Dermis blood vessel endothelial cell (primary cell): ENCODE measurements around the gene SULT1C3. TPM values are rescaled to one million over a fixed set of nuclear protein-coding genes. Genes with fewer than 3 reads are reported as not detected.
A peak's percentile ranks its signal among the peaks of the same experiment; 100 is the strongest.

Experiments
- DNase-seq: peaks from one replicate; pipeline ENCODE4 v3.0.0; 2010
- total RNA-seq: library from RNA; depleted of rRNA; stranded (reverse); fragments of >200 nt; gene quantifications from 2 replicates; pipeline ENCODE4 v1.2.3, GENCODE V29; 2014

Gene SULT1C3
- total RNA-seq = not detected in 2 replicates

DNA sequence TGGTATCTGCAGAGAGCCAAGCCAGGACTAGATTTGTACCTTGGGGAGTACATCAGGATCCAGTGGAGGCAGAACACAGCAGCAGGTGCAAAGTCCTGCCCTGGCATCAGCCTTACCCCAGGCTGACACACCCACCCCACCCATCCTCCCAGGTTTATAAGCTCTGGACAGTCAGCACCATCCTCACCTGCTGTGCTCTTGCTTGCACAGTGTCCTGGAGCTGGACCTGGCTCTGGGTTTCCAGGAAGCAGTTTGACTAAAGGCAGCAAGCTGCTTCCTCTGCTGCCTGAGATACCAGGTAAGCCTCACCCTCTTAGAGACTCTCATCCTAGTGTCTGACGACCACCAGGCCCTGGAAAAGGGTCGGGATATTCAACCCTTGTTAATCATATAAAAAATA lies at the start of gene SULT1C3:
Gene SULT1C3, plus strand, starts transcription at position 183 of the 400 bp plus-strand sequence. CDS start 7,227 bp downstream, outside the sequence.
- no peak for DNase-seq

DNA sequence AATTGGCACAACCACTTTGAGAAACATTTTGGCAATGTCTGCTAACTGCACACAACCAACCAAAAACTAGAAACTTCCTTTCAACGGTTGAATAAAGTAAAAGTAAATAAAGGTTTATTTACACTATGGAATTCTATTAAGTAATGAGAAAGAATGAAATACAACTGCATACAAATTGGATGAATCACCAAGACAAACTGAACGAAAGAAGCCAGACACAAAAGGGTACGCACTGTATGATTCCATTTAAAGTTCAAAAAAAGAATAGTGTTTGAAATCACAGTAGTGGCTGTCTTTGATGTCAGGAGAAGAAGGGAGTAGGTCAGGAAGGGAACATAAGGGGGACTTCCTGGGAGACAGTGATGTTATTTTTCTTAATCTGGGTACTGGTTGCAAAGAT lies 46.5 kb upstream of the SULT1C3 start:
- no peak for DNase-seq

DNA sequence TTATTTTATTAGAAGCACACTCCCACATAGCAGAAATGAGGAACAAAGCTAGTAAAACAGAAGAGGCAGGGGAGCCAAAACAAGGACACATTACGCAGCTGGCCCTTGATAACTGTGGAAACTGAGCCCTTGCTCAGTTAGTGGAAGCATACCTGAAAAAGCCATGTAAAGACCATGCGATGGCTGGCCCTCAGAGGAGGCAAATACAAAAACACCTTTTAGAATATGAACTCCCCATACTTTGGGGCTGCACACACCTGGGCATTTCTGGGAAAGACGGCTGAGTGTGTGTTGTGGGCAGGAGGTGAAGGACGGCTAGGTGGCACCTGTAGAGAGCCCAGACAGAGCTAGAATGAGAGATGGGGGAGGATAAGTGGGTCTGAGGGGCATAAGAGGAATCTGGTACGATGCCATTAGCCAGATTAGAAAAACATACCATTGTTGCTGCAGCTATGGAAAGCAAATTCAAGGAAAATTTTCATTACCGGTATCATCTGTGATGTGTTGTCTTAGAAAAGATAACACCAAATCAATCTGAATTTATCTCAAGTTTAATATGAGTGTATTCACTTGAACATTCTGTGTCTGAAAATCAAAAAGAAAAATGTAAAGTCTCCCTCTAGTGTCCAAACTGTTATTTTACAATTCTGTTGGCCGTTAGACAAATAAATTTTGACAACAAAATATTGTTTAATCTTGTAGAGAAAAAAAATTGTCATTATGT lies 45.2 kb upstream of the SULT1C3 start:
- DNase-seq = peak; percentile 13

DNA sequence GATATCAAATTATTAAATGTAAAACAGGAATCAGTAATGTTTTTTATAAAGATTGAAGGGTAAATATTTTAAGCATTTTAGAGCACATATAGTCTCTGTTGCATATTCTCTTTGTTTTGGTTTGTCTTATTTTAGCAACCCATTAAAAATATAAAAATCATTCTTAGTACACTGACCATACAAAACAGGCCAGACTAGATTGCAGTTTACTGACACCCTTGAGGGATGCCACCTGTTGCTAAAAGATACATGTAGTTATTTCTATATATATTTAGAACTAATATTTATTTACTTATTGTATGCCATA lies 44.7 kb upstream of the SULT1C3 start:
- no peak for DNase-seq

DNA sequence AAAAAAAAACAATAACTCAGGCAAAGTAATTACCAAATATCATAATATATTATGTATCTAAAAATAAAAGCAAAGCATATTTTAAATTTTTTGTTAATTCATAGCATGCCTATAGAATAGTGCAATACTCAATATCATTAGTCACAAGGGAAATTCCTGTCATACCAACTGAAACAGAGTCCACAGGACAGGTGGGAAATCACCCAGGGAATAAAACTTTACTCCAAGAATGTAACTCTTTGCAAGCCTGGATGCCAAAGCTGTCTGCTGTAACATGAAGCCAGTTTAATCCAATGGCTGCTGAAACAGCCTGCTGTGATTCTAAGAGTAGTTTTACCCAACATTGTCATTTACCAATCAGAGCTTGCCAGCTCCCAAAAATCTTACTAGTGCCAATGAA lies 40.0 kb upstream of the SULT1C3 start:
- DNase-seq = no peak

DNA sequence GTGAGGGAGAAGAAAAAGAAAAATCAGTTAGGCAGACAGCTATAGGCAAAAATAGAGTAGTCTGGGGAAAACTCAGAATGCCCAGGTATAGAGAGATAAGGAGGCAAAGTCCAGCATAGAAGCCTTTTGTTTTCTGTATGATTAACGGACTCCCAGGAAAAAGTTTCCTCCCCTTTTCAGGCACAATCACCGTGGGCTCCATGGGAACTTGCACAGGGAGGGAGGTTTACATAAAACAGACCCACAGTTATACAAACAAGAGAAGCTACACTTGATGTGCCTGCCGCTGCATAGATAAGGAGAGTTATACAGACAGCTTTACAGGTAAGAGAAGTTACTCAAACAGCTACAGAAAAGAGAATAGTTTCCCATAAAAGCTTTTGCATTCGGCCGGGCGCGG lies 39.2 kb upstream of the SULT1C3 start:
- no peak for DNase-seq

DNA sequence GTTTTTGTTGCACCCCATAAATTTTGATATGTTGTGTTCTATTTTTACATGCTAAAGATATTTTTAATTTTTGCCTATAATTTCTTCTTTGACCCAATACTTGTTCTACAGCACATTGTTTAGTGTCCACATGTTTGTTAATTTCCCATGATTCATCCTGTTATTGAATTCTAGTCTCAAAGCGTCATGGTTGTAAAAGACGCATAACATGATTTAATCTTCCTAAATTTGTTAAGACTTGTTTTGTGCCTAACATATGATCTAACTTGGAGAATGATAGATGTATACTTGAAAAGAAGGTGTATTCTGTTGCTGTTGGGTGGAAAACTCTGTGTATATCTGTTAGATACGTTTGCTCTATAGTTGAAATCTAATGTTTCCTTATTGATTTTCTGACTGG lies 27.1 kb upstream of the SULT1C3 start:
- no peak for DNase-seq

DNA sequence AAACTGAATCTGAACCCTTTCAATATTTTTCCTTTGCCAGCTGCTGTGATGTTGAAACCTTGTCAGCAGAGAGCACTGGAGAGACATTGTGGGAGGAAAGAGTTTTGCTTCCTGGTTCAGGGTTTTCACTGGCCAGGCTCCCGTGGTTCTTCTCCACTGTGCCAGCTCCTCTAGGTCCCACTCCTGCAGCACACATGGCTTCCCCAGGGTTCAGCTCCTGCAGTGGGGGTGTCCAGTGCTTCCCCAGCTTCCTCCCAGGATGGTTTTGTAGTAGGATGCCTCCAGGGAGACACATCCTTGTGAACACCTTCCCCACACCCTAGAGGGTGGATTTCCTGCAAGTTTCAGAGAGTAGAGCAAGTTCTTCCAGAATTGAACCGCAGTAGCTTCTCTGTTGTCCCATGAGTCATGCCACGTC lies 24.0 kb upstream of the SULT1C3 start:
- peak; percentile 5 for DNase-seq

DNA sequence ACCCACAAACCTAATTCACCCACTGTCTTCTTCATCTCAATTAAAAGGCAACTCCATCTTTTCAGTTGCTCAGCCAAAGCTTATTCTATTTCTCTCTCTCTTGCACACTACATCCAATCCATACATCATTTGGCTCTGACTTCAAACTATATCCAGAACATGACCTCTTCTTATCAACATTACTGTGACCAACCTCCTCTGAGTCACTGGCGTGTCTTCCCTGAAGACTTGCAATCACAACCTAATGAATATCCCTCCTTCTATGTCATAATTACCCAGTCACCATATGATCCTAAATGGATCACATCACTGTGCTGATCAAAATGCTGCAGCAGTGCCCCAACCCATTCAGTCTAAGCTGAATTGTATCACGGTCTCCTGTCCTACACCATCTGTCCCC lies 22.6 kb upstream of the SULT1C3 start:
- no peak for DNase-seq

DNA sequence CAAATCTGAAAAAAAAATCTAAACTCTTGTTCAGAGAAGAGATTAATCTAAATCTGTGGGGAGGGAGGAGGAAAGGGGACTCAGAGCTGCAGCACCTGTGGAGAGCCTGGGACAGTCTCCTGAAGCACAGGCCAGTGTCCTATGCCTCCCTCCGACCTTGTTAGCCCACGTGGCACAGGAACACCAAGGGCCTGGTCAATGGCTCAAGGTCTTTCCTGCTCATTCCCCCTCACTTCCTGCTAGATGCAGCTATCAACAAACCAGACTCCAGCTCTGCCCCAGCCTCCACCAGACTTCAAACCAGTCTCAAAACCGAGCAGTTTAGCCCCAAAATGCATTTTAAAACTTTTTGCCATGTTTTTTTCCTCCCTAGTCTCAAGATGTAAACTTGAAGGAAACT lies 20.1 kb upstream of the SULT1C3 start:
- no peak for DNase-seq

DNA sequence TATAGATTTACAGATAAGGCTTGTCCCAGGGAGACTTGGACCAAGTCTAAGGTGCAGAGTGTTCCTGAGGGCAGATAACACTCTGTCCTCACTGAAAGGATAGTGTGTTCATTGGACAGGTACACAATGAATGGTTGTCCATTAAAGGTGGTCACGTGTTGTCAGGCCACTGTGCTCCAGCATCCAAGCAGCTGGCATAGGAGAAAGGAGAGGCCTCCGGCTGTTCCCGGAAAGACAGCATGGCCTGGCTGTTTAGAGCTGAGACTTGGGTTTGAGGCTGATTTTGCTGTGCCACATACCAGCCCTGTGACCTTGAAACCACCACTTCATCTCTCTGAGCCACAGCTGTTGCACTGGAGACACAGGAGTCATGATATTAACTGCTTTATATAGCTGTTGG lies 19.6 kb upstream of the SULT1C3 start:
- no peak for DNase-seq

DNA sequence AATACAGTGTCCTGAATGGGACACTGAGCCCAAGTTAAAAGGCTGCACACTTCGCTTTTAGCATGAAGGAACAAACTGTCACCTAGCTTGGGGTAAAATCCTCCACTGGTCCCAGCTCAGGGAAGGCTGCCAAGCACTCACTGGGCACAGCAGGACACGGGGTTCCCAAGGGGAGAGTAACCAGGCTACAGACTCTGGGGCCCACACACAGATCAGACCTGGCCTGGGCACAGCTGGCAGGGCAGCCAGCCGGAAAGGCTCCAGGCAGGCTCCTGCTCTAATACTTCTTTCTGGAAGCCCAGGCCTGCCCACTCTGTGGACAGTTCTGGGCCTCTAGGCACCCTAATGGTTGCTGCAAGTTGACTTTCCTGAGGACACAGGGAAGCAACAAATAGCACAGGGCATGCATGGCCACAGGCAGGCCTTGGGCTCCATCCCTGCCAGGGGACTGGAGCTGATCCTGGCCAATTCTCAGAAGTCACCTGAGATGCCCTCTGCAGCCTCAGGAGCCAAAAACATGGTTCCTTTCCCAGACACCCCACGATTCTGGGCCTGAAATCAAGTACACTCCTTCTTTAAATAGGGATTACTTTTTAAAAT lies 18.7 kb upstream of the SULT1C3 start:
- DNase-seq = no peak

DNA sequence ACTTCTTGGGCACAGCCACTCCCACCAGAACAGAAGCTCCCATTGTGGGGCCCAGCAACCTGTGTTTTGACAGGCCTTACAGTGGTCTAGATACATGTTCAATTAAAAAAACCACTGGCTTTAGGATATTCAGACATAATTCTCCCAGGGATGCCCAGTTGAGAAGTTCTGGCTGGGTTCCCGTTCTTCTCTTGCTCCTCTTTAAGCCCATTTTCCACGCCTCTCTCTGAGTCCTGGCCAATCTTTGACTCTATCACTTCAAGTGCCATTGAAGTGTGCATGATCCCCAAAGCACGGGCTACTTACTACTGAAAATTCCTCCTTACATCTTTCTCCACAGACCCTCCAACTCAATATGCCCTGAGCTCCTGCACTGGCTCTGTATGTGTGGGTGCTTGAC lies 17.5 kb upstream of the SULT1C3 start:
- no peak for DNase-seq

DNA sequence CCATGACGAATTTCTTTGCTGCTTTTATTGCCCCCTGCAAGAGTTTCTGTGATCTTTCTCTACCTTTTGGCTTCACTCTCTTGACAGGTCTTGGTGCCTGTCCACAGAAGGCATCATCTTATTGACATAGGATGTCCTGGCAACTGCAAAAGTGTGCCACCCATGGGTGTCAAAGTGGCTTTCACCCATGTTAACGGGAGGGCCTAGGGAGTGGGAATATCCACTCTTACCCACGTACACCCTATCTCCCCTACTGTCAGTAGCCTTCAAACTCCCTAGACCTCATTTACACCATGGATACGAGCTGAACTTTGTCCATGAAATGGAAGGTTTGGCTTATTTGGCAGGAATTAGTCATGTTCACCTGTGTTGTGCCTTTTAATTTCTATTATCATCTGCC lies 16.2 kb upstream of the SULT1C3 start:
- DNase-seq = no peak

DNA sequence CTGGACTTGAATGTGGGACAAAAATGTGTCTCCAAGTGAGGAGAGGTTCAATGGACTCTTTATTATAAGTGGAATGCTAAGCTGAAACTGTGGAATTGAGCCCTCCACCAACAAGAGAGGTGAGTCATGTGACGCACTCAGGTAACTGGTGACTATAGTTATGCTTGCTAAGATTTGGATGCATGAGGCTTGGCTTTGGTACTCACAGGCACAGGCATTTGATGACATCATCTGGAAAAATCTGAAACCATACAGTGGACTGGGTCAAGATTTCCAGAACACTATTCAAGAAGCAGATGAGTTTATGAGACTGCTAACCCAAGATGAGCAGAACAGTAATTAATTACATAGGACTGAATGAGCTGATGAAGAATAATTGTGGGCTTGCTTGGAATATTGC lies 15.7 kb upstream of the SULT1C3 start:
- DNase-seq = no peak

DNA sequence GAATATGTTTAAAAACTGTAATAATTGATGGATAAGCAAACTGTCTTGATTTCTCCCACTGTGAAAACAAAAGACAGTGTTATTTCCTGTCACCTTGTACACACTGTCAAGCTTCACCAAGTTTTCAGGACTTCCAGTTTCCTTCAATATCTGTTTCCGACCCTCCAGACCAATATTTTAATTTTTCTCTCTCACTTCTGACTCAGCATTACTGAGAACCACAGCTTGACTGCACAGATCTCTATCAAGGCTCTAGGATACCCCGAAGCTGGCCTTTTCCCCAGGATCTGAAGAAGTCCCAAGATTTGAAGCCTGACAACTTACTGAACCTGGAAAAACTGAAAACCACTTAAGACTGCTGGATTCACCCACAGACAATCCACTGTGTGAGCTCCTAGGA lies 13.2 kb upstream of the SULT1C3 start:
- DNase-seq = no peak

DNA sequence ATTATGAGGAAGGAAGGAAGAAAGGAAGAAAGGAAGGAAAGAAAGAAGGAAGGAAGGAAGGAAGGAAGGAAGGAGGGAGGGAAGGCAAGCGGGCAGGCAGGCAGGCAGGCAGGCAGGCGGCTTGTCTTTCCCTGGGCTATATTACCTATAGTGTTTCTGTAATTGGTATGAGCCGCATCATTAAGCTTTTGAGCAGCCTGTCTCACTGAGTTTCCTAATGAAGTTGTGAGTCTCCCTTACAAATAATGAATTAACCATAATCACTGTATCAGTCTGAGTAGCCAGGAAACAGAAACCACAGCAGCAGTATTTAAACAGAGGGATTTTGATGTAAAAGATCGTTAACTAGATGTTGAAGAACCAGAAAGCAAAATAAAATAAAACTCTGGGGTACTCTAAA lies 11.8 kb upstream of the SULT1C3 start:
- no peak for DNase-seq

DNA sequence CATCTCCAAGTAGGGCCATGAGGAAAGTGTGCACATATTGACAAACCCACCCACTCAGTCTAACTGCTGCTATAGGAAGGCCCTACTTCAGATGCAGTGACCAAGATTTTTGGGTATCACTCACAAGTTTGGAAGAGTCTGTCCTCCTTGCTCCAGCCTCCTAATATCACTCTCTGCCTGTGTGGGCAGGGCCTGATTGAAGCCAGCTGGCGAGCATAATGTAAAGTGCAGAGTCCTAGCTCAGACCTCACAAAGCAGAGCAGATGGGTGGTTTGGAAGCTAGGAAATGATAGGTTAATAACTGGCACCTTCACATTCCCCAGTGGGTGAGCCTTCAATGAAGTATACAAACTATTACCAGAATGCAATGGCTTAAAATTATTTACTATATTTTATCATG lies 11.2 kb upstream of the SULT1C3 start:
- no peak for DNase-seq

DNA sequence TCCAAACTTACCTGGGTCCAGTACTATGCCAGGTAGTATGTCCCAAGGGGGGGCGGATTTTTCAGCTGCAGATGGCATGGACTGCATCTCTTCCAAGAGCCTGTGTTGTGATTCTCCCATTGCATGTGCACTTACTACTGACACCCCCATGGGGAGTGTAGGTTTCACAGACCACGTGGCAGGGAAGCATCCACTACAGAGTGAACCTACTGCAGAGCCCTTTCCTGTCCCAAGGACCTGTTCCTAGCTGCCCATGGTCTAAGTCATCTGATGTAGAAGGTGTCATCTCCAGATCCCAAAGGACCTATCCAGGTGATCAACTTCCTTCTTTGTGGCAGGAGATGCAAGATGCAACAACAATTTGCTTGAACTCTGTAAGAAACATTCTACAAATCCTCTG lies 9.9 kb upstream of the SULT1C3 start:
- no peak for DNase-seq

DNA sequence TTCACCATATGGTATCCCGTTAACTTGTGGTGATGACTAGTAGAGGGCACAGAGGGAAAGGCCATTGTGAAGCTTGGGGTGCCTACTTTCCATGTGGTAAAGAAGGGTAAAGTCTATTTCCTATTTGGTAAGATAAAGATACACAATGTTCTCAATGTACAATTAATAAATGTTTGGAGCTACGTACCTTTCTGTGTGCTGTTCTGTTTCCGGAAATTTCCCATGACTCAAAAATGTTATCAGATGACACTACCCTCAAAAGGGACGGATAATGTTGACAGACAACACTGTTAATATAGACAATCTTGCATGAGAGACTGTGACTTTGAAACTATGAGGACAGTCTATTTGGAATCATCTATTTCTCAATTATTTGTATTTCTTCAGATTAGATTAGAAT lies 4.2 kb upstream of the SULT1C3 start:
- no peak for DNase-seq

DNA sequence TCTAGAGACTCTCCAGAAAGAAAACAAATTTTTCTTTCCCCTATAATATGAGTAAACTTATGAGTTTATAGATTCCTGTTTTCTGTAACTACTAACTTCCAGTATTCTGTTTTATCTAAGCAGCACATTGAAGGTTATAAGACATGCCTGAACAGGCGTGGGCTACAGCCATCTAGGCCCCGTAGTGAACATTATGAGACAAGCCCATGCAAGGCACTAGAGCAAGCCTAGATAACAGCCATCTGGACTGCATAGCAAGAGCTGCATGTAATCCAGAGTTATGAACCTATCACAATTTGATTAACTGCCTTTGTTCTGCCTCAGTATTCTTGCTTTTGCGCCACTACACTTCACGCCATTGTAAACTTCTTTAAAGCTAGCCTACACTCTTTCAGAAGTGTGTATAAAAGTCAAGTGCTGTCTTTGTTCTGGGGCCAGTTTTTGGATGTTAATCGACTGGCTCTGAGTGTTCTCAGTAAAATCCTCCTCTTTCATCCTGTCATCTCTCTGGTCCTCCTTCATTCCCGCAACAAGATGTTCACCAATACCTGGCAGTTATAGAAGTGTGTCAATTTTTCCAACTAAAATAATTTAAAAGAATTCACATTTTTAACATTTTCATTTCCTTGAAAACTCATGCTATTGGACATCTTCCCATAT lies 3.0 kb upstream of the SULT1C3 start:
- no peak for DNase-seq

DNA sequence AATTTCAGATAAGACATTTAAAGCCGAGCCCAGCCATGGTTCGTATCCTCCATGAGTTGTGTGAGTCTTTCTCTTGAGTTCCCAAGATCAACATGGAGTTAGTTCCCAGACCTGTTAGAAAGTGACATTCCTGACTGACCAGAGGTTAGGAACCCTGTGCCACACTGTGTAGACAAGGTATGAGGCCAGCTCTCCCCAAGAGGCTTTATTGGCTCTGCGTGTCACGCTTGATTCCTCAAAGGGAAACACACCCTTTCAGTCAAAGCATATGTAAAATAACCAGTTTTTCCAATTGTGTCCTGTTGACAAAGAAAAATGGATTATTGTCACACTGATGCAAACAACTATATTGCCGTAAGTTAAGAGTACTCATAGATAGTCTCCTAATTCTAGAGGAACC lies 1.2 kb downstream of the SULT1C3 start:
- no peak for DNase-seq

DNA sequence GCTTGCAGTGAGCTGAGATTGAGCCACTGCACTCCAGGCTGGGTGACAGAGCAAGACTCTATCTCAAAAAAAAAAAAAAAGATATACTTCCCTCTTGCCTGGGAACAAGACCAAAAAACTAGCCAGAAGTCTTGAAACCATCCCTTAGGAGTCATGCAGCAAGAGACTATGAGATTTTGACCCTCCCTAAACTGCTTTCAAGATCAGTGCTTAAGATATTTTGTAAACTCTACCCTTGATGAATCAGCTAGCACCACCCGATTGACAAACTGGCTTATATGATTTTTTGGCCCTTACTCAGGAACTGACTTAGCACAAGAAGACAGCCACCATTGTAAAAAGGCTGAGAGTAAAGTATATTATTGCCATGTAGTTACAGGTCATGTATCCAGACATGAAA lies 3.8 kb downstream of the SULT1C3 start:
- no peak for DNase-seq

DNA sequence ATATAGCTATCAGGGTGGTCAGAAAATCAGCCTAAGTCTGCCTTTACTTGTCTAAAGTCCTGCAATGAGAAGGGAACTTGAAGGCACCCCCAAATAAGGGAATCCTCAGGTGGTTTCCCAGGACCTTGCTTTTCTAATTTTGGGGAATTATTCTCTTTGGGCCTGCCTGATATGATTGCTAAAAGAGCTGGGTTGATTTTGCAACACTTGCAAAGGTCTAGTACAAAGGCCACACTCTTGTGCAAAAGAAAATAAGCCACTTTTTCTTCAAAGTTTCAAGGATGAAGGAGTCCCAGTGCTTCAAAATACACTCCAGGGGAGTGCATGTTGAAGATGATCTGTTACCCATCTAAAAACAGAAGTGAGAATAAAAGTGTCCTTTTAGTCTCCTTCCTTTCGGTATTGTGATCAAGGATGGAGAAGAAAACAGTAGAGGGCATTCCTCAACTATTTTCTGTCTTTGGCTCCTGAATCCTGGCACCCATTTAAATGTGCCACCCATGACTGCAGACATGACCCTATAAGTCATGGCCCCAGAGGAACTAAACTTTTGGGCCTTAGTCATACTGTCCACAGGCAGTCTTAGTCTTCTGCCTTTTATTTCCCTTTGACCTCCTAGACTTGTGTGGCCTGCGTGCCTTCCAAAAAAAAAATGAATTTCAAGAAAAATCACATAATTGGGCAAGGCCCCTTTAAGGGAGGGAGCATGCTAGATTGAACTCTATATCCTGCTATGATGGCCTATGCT lies 5.1 kb downstream of the SULT1C3 start:
- DNase-seq = no peak
